NCI-H2227 treated with DMSO at 0.1 percent for 48 hours (cell line): ENCODE data around the gene PUM2.

Source experiments
- DNase-seq: peaks from one replicate; lab custom pipeline; 2025; lab: John Stamatoyannopoulos, UW

The PUM2 gene

DNA sequence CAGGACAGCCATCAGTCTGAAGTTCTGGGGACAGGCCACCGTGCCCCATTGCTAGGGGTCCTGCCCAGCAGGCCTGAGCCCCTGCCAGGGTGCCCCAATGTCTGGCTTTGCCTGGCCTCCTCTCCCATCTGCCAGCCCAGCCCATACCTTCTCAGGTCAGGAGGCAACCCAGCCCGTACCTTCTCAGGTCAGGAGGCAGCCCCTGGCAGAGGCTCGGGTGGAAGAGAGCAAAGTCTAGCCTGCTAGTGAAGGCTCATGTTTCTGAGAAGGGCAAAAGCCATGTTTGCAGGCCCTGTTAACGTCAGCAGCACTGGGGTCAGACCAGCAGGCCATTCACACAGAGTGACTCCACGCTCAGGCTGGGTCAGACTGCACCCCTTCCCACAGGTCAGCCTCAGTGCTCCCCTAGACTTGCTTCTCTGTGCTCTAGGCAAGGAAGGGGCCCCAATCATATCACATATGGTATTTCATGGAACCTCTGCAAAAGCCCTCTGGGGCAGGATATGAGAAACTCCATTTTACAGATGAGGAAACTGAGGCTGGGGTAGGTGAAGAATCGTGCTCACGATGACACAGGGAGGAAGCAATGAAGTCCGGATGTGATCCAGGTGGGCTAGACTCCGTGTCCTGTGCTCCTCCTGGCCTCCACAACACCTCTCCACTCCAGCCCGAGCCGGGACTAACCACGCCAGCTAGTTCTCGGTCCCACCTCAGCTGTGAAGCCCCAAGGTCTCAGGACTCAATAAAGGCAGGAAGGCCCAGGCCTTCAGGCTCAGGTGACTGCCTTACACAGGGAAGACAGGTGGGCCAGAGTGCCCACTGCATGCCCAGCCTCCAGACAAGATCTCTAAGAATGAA, 135.2 kb downstream of the PUM2 start:
- DNase-seq, result no peak

DNA sequence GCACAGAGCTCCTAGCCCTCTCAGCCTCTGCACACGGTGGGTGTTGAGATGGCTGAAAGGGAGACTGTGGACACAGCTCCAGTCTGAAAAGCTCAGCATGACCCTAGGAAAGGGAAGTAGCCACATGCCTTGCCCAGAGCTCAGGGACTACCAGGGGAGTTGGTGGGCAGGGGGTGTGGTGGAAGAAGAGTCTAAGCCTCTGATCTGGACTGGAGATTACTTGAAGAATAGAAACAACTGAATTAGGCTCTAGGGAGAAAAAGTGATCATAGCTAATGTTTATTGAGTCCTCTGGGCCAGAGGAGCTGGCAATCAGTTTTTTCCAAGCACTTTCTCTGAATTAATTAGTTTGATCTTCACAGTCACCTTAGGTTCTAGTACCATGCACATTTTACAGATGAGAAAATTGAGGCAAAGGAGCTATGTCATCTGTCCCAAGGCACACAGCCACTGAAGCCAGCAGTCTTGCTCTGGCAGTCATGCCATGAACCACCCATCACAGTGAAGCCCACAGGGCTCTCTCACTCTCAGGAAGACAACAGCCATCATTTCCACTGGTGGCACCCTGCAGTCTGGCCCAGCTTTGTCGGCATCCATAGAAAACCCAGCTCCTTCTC, 136.0 kb downstream of the PUM2 start:
- DNase-seq, result no peak

DNA sequence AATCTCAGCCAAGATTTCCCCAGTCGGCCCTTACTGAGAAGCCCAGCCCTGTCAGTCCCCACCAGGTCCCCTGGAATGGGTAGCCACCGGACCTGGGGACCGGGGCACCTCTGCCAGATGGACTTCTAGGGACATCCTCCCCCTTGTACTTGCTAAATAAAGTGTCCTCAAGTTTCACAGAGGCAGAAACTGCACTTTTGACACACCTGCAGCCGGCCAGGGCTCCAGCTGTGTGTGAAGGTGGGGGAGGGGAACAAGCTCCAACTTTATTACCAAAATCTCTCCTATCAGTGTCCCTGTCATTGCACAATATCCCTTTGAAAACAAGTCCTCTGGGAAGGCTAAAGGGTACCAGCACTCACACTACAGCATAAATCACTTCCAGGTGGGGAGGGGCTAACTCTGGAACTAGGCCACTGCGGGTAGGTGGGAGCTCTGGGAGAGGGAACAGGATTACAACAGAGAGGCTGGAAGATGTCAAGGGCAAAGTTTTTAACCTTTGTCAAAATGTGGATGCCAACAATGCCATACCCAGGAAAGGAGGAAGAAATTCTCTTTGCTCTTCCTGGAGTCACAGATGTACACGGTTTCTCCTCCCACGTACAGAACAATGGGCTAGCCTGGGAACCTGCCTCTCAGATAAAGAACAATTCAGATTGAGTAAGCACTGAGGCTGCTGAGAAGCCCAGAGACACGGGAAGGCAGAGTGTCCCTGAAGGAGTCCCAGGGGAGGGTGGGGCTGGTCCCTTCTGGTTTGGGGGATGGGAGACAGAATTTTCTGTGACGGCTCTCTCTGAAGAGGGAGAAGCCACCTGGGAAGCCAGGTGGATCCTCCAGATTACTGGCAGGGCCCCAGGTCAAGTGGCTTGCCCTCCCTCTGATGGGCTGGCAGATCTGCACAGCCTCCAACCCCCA, 136.7 kb downstream of the PUM2 start:
- no peak for DNase-seq

DNA sequence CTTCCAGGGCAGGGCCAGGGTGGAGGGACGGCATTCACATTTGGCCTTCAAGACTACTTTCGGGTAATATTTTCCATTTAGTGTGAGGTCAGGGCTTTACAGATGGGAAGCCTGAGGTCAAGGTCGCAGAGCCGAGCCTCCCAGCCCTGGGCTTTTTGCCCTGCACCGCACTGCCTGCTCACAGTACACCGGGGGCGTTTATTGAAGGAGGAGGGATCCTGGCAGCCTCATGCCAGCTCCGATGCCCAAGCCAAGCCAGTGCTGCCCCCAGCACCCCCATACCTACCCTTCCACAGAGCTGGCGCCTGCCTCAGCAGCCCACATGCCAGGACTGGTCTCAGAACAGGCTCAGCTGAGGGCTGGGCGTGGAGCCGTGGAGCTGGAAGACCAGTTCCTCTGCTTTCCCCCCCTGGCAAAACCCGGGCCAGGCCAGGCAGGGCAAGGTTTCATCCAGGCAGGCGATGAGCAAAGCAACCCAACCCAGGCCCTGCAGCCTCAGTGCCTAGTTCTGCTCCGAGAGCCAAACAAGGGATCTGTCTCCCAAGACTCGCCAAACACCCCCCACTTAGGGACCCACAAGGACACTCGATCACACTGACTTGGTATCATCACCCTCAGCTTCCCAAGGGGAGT, 137.7 kb downstream of the PUM2 start:
- DNase-seq, result no peak

DNA sequence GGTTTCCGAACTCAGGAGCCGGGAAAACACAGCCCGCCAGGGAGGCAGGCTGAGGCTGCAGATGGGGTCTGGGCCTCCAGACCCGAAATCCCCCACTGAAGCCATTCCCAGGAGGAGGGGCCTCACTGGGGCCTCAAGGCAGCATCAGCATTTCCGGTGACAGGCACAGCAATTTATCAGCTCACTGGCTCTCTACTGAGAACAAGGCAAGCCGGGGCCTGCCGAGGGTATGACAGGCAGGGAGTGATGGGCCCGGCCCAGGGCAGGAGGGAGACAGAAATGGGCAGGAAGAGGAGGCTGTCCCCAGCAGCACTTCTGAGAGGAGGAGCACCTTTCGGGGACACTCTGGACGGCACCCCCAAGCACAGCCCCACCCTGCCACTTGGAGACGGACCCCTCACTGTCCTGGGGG, 138.2 kb downstream of the PUM2 start:
- no peak for DNase-seq

DNA sequence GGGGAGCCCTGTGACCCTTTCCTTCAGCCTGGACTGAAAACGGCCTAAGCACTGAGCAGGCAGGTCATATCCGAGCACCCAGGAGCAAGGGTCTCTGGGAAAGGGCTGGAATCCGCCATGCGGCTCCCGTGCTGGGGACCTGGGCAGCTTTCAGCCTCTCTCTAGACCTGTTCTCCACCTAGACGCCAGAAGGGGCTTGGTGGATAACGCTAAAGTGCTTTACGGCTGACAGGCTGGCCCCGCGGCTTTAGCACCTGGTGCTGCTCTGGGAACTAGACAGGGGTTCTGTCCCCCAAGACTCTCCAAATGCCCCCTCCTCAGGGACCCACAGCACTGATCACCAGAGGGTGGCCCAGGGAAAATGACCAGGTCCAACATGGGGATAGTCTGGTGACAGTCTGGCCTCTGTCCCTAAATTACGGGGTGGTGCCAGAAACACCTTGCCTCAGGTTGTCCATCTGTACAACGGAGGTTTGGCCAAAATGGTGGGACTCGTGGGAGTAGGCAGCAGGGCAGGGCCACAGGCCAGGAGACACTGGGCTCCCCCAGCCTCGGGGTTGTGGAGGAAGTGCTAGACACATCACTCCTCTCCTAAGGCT, 138.7 kb downstream of the PUM2 start:
- no peak for DNase-seq

DNA sequence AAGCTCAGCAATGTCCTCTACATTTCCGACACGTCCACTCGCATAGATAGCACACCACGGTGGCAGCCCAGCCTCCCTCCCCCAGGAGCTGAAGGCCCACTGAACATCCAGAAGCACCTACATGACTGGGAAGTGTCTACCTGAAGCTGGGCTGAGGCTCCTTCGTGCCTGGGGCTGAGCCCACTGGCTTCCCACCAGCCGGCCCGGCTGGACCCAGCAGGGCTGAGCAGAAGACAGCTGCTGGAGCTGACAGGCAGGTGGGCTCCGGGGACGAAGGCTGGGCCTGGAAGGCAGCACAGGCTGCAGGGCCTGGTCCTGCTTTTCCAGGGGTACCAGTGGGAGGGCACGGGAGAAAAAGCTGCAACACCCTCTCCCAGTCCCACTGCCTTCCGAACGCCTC, 139.2 kb downstream of the PUM2 start:
- DNase-seq, result no peak

DNA sequence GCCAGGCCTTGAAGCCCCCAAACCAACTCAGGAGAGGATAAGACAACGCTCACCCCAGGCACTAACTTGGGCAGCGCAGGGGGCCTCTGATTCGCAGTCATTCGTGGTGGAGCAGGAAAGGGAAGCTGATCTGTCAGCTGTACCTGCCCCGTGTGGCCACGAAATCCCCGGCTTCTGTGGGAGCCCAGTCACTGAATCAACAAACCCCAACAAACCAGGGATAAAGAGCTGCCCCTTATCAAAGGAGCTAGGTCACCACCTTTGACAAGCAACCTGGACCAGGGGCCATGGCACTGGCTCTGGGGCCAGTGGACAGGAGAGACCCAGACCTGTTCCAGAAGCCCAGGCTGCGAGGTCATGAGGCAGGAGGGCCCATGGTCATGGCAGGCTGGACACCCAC, 140.2 kb downstream of the PUM2 start:
- no peak for DNase-seq

DNA sequence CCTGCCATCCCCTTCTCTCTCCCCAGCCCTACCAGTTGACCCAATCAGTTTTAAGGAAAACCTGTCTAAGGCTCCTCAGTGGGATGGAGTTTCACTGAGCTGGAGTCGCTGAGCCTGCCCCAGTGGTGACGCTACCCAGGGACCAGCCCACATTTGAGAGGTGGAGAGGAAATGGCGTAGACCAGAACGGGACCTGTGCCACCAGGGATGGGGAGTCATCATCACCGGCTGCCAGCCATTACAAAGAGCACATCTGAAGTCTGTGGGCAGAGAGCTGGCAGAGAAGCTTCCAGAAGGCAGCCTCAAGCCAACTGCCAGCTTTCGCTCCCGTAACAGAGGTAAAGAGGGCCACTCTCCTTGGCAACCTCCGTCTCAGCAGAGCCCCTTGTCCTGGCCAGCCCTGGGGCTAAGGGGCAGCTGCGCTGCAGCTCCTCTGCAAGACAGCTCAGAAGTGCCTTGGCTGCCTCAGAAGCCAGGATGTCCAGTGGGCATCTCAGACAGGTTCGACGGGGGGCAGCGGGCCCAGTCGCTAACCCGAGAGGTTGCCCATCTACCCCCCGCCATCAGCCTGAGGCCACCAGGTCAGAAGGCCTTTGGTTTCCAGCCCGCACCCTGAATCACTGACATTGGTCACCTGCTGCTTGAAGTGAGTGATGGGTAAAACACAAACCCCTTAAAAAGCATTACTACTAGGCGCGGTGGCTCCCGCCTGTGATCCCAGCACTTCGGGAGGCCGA, 141.1 kb downstream of the PUM2 start:
- DNase-seq, result no peak

DNA sequence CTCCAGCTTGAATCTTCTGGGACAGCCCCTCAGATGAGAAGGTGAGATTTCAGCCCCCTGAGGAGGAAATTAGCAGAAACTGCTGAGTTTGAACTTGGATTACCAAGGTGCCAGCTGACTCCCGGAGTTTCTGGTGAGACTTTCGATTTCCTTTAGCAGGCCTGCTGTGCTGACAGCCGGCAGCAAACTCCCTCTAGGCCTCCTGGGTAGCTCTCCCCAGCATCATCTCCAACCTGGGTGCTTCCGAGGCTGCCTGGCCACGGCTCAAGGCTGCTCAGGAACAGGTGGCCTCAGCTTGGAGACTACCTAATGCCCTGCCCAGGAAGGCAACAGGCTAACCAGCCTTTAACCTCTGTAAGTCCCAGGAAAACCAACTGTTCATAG, 142.2 kb downstream of the PUM2 start:
- DNase-seq, result no peak

DNA sequence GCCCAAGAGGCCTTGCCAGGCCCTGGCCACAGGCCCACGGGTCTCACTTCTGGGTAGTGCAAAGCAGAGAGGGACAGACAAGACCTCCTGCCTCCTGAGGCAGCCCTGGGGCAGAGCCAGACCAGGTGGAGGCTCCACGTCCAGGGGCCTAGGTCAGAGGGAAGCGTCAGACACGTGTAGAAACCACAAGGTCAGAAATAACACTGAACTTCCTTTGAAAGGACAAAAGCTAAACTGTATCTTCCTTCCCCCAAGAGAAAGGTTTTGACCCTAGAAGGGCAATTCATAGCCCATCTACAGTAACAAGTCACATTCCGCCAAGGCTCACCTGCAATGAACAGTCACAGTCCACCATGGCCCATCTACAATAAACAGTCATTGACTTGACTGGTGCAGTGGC, 143.6 kb downstream of the PUM2 start:
- DNase-seq, result no peak

DNA sequence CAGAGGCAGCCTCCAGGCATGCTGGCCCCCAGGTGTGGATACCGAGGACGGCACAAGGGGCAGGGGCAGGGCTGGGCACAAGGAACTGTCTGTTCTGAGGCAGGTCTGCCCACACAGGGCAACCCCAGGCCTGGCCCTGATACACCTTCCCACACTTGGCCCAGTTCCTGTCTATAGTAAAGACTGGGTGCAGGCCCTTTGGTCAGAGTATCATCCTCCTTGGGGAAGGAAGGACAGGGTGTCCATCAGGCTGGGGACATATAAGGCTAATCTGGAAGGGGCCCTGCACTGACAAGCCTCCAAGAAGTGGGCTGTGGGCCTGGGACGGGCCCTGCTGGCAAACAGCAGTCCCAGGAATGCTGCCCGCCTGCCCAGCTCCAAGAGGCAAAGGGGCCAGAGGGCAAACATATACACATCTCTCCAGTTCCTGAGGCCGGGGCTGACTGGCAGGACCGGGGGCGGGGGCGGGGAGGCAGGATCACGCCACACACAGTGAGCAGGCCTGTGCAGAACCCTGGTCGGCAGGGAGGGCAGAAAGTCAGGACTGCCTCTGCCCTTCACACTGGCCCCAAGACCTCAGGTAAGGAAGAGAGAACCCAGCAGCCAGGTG, 144.6 kb downstream of the PUM2 start:
- DNase-seq, result no peak

DNA sequence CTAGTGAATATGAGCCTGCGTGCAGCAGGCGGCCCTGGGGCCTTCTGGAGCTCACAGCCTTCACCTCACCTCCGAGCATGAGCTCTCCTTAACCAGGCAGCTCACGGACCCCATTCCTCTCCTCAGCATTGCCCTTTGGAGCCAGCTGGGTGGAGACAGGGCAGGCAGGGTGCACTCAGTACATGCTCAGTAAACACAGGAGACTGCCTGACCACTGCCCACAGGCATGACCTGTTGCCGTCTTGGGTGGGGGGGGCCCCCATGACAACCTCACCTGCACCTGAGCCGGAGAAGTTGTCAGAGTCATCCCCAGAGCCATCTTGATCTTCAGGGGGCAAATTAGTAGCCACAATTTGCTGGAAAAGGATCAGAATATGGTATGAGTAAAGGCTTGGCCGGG, 145.6 kb downstream of the PUM2 start:
- no peak for DNase-seq

DNA sequence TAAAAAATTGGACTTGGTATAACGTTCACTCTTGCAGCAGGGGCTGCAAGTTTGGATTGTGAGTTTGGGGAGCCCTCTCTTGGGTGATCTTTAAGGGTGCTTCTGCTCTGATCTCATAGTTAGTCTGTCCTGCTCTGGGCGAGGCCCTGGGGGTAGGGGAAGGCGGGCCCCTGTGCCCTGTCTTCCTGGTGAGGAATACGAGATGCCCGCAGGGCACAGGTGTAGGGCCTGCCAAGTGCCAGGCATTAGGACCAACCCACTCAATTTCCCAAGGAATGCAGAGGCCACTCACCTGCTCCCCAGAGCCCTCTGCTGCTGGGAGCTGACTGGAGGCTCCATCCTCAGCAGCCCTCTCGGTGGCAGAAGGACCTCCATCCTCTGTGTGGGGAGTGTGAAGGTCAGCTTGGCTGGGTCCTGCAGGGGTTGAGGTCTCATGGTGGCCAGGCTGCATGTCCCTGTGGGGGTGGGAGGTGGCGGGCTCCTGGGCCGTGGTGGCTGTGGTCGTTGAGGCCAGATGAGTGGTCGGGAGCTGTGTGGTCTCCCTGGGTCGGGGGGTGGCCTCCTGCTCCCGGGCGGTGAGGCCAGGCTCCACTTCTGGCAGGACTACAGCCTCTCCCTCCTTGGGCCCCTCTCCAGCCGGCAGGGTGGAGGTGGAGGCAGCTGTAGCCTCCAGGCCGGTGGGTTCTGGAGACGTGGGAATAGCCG, 147.0 kb downstream of the PUM2 start:
- DNase-seq, result no peak

DNA sequence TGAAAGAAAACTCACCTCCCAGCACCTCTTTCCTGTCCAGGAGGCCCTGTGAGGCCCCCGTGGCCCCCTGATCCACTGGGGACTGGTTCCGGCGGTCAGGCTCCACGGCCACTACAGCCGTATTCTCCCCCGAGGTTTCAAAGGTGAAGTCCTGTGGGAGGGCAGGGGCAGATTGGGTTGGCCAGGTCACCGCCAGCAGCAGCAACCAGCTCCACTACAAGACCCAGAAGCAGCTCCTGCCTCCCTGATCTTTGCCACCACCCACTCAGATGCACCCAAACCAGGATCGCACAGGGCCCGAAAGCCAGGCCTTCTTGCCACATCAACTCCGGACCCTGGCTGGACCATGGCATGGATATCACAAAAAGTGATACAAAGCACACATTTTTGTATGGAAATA, 147.6 kb downstream of the PUM2 start:
- DNase-seq, result no peak

DNA sequence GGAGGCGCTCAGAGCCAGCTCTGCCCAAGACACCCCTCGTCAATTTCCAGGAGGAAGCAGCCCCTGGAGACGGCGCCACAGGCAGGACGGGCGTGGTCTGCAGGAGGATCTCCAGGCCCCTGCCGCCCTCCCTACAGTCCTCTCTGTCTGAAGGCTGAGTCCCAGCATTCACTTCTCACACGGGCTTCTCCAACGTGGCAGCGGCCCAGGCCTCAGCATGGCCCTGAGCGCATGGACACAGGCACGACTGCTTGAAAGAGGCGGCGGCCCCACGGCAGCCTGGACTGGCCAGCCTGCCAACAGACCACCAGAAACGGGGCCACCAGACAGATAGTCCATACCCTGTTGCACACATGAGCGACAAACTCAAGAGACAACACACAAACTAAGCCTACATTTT, 149.0 kb downstream of the PUM2 start:
- DNase-seq, result no peak

DNA sequence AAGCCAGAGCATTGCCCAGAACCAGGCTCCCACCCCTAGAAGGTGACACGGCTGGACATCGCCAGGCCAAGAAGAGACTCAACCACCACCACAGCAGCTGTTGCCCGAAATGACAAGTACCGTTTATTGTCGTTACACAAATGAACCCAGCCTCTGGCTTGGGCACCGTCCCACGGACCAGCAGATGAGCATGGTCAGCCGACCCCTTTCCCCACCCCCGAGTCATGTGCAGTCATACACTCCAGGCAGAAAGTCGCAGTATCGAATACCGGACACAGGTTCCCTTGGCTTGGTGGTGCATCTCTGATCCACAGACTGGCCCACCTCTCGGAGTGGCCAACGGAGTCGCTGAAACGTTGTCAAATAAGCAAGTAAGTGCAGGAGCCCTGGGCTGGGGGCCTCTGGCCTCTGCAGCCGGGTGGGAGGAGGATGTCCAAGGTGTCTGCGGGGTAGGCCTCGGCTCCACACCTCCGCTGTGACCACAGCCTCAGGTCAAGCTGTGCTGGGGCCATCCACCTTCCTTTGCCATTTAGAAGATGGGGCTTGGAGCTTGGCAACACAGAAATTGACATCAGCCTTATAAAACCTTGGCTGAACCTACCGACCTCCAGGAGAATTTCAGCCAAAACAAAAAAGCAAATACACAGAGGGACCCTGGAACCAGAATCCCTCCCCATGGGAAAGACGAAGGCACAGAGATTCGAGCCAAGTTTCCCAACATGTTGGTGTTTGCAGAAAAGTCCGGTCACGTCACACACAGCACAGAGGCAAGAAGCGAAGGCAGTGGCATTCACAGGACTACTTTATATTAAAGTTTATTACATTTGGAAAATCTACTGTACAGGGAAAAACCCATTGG, 149.7 kb downstream of the PUM2 start:
- DNase-seq, result no peak

DNA sequence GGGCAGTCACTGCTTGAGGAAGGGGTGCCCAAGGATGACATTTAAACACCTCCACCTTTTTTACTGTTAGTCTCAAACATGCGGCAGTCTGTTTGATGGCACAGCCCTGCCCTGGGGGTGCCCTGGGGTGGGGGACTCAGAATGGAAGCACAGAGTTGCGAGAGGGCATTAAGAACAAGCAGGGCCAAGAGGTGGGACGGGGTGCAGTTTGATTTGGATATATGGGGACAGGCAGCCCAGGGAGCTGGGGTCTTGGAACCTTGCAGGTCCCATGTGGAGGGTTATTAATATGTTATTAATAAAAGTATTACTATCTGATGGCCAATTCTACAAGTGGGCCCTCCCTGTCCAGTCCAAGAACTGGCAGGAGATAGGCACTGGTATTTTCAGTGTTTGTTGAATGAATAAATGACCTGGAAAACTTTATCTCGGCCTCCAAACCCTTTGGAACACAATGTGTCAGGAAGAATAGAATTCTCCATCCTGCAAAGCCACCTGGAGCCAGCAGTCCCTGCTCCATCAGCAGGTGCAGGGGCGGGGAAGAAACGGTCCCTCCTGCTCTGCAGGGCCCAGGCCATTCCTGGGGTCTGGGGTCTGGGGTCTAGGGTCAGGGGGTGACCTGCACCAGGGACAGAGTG, 150.9 kb downstream of the PUM2 start:
- DNase-seq, result no peak
